Hepatocyte (in vitro differentiated cells): Measurements from ENCODE around the gene INPP5D. TPM values are rescaled to one million over a fixed set of nuclear protein-coding genes. Genes with fewer than 3 reads are reported as not detected.

Experiments
- DNase-seq: peaks from one replicate; pipeline ENCODE4 v3.0.0-alpha.2; 2016; ENCODE audit warnings: low spot score
- H2AFZ ChIP-seq: fragments of 200-600 bp; sonication (generic); 2 replicates; pipeline ENCODE4 v1.6.0; 2016; ENCODE audit warnings: antibody characterized with exemption, mild to moderate bottlenecking
- H3K27ac ChIP-seq: fragments of 200-600 bp; sonication (generic); 2 replicates; pipeline ENCODE4 v1.5.1; 2016; ENCODE audit warnings: mild to moderate bottlenecking
- H3K27me3 ChIP-seq: fragments of 200-600 bp; sonication (generic); 2 replicates; pipeline ENCODE4 v1.6.1; 2016
- H3K36me3 ChIP-seq: fragments of 200-600 bp; sonication (generic); replicated peaks from 2 replicates; pipeline ENCODE4 v1.5.1; 2016; ENCODE audit warnings: low read depth; ENCODE audit not compliant: insufficient read depth
- H3K4me1 ChIP-seq: fragments of 200-600 bp; sonication (generic); 2 replicates; pipeline ENCODE4 v1.5.1; 2016; ENCODE audit warnings: mild to moderate bottlenecking, moderate library complexity; ENCODE audit not compliant: insufficient read depth
- H3K4me2 ChIP-seq: fragments of 200-600 bp; sonication (generic); 2 replicates; pipeline ENCODE4 v1.6.0; 2016
- H3K4me3 ChIP-seq: fragments of 200-600 bp; sonication (generic); 2 replicates; pipeline ENCODE4 v1.5.1; 2016; ENCODE audit warnings: mild to moderate bottlenecking
- H3K79me2 ChIP-seq: fragments of 200-600 bp; sonication (generic); 2 replicates; pipeline ENCODE4 v1.6.0; 2017; ENCODE audit warnings: mild to moderate bottlenecking
- H3K9me2 ChIP-seq: fragments of 200-600 bp; sonication (generic); replicated peaks from 2 replicates; pipeline ENCODE4 v1.6.0; 2017; ENCODE audit warnings: mild to moderate bottlenecking; ENCODE audit not compliant: insufficient read depth
- H3K9me3 ChIP-seq: fragments of 200-600 bp; sonication (generic); 2 replicates; pipeline ENCODE4 v1.5.1; 2016; ENCODE audit warnings: low read depth, mild to moderate bottlenecking
- H4K20me1 ChIP-seq: fragments of 200-600 bp; sonication (generic); 2 replicates; pipeline ENCODE4 v1.6.0; 2016; ENCODE audit warnings: mild to moderate bottlenecking; ENCODE audit not compliant: insufficient read depth, poor library complexity, severe bottlenecking
- CTCF ChIP-seq: fragments of 200-600 bp; sonication (generic); IDR thresholded peaks from 2 replicates; pipeline ENCODE4 v1.5.1; 2016; ENCODE audit warnings: antibody characterized with exemption, mild to moderate bottlenecking; ENCODE audit not compliant: poor library complexity
- EZH2 ChIP-seq: fragments of 200-600 bp; sonication (generic); IDR thresholded peaks from 2 replicates; pipeline ENCODE4 v1.6.1; 2016; ENCODE audit warnings: antibody characterized with exemption, mild to moderate bottlenecking, borderline replicate concordance
- EZH2phosphoT487 ChIP-seq: fragments of 200-600 bp; sonication (generic); IDR thresholded peaks from one replicate; pipeline ENCODE4 v1.6.1; 2018; ENCODE audit warnings: antibody characterized with exemption, mild to moderate bottlenecking, low read depth, moderate library complexity; ENCODE audit not compliant: unreplicated experiment, severe bottlenecking
- WGBS: methylation state at CpG from one replicate; pipeline ENCODE4 v1.1.6; 2016; ENCODE audit warnings: low lambda C conversion rate; ENCODE audit errors: missing lambda C conversion rate; 5-methylcytosine and 5-hydroxymethylcytosine counted together
- polyA plus RNA-seq: library from polyadenylated mRNA; unstranded; fragments of >200 nt; fragmentation: Nextera tagmentation; extraction: Ambion mirVana; gene quantifications from 2 replicates; pipeline ENCODE4 v1.2.1, GENCODE V29; 2016
- total RNA-seq: library from RNA; depleted of rRNA; stranded (reverse); fragments of >200 nt; gene quantifications from 2 replicates; pipeline ENCODE4 v1.2.3, GENCODE V29; 2014

INPP5D gene
- total and polyA plus RNA-seq, 2 experiments from 2014 or later: 3.3 to 5.2 TPM

DNA sequence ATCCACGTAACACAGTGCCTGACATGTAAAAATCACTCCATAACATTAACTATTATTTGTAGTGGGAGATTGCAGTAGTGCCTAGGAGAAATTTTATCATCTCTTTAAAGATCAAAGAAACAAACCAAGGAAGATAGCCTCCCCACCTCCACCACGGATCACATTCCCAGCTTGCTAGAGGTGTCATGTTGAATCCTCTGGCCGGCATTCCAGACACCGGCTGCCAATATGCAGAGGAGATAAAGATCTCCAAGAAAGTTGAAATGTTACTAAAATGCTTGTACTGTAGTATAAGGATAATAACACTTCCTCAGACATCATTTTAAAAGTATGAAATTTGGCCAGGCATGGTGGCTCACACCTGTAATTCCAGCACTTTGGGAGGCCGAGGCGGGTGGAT is 185.3 kb downstream of the INPP5D start:
- no peak overlapping the region for H3K4me2 ChIP-seq
- H3K27me3 ChIP-seq: no peaks in the 10 kb centered on the region
- H2AFZ ChIP-seq: no peak overlapping the region
- WGBS: 51% methylated on average over 6 of the region's 6 CpGs
- H4K20me1 ChIP-seq: no peaks in the 10 kb centered on the region
- no peaks in the 10 kb centered on the region for H3K9me2 ChIP-seq
- no peak for DNase-seq
- no peaks in the 10 kb centered on the region for H3K4me1 ChIP-seq
- H3K27ac ChIP-seq: no peak overlapping the region
- no peaks in the 10 kb centered on the region for H3K9me3 ChIP-seq
- TF ChIP-seq EZH2phosphoT487: no peak
- TF ChIP-seq EZH2: no peak
- TF ChIP-seq CTCF: no peak
- no peaks in the 10 kb centered on the region for H3K36me3 ChIP-seq
- no peak overlapping the region for H3K4me3 ChIP-seq
- no peaks in the 10 kb centered on the region for H3K79me2 ChIP-seq

- Histone ChIP-seq H3K36me3 (no peaks in the 10 kb centered on the region), H3K4me2 (no peak overlapping the region), H3K4me1 (no peaks in the 10 kb centered on the region), H3K9me3 (no peaks in the 10 kb centered on the region), H3K9me2 (no peaks in the 10 kb centered on the region), H3K79me2 (peaks cover 2% of the 10 kb centered on the region), H3K27ac (peak overlapping the region; percentile 51), H4K20me1 (no peaks in the 10 kb centered on the region), H3K27me3 (no peaks in the 10 kb centered on the region), H2AFZ (no peak overlapping the region), H3K4me3 (no peak overlapping the region)
- DNase-seq: no peak
- WGBS: 96% methylated on average over 2 of the region's 2 CpGs
- TF ChIP-seq EZH2 (no peak), CTCF (no peak), EZH2phosphoT487 (no peak)
Observed at GRCh38 chr2:233247116-233247515, 187.0 kb downstream of the INPP5D start.

- TF ChIP-seq EZH2phosphoT487 (no peak), CTCF (no peak), EZH2 (no peak)
- no peak overlapping the region for H3K4me2 ChIP-seq
- no peaks in the 10 kb centered on the region for H3K4me1 ChIP-seq
- H3K79me2 ChIP-seq: peaks cover 9% of the 10 kb centered on the region
- no peaks in the 10 kb centered on the region for H3K36me3 ChIP-seq
- no peaks in the 10 kb centered on the region for H3K27me3 ChIP-seq
- no peaks in the 10 kb centered on the region for H3K9me3 ChIP-seq
- no peak overlapping the region for H2AFZ ChIP-seq
- no peaks in the 10 kb centered on the region for H3K9me2 ChIP-seq
- peak overlapping the region; percentile 51 for H3K27ac ChIP-seq
- DNase-seq: peak; percentile 61
- H3K4me3 ChIP-seq: no peak overlapping the region
- H4K20me1 ChIP-seq: no peaks in the 10 kb centered on the region
Observed at GRCh38 chr2:233247744-233248143, 187.6 kb downstream of the INPP5D start.

- Histone ChIP-seq H3K27me3 (no peaks in the 10 kb centered on the region), H3K9me3 (no peaks in the 10 kb centered on the region), H3K36me3 (no peaks in the 10 kb centered on the region), H3K27ac (no peak overlapping the region), H3K79me2 (peaks cover 21% of the 10 kb centered on the region), H3K9me2 (no peaks in the 10 kb centered on the region), H3K4me1 (peaks cover 5% of the 10 kb centered on the region), H4K20me1 (no peaks in the 10 kb centered on the region), H3K4me2 (no peak overlapping the region), H3K4me3 (no peak overlapping the region), H2AFZ (no peak overlapping the region)
- no peak for DNase-seq
- WGBS: 89% methylated on average over 7 of the region's 7 CpGs
- TF ChIP-seq CTCF (no peak), EZH2 (no peak), EZH2phosphoT487 (no peak)
Observed at GRCh38 chr2:233248999-233249398, 188.9 kb downstream of the INPP5D start.
